Measurements from ENCODE around the gene ADGRF5.

Gene ADGRF5

GRCh38 chr6:46906776-46907175, 15.0 kb downstream of the ADGRF5 start:
- Histone ChIP-seq H3K4me2 (ENCODE audit: low read depth, low read length) (no peak overlapping the region), H3K9me3 (replicated peaks; ENCODE audit: insufficient read depth, low read length) (no peaks in the 10 kb centered on the region), H2AFZ (ENCODE audit: low read length) (no peak overlapping the region), H3K9me2 (replicated peaks; ENCODE audit: insufficient read depth, low read length) (no peaks in the 10 kb centered on the region), H3K27me3 (replicated peaks; ENCODE audit: insufficient read depth, low read length) (no peaks in the 10 kb centered on the region), H3K79me2 (ENCODE audit: low read length) (no peaks in the 10 kb centered on the region), H3F3A (ENCODE audit: insufficient read depth, low read length) (no peaks in the 10 kb centered on the region), H3K9ac (ENCODE audit: low read length) (no peak overlapping the region), H3K27ac (ENCODE audit: low read length) (no peak overlapping the region), H3K4me3 (ENCODE audit: low read length) (no peak overlapping the region), H3K4me1 (ENCODE audit: low read length) (no peaks in the 10 kb centered on the region), H3K36me3 (replicated peaks; ENCODE audit: insufficient read depth, low read length) (no peaks in the 10 kb centered on the region), H4K20me1 (ENCODE audit: insufficient read depth, low read length) (no peaks in the 10 kb centered on the region)
- TF ChIP-seq CTCF (IDR thresholded peaks at IDR 0.05; ENCODE audit: low read length) = no peak
- no peak for TF ChIP-seq EZH2 (optimal IDR thresholded peaks at IDR 0.05; ENCODE audit: low read depth, low read length)
- no peak for TF ChIP-seq EZH2phosphoT487 (IDR thresholded peaks at IDR 0.05; ENCODE audit: low read length)
- no peak for DNase-seq

GRCh38 chr6:46904117-46904516, 17.6 kb downstream of the ADGRF5 start:
- Histone ChIP-seq H3K4me3 (ENCODE audit: low read length) (no peak overlapping the region), H3F3A (ENCODE audit: insufficient read depth, low read length) (no peaks in the 10 kb centered on the region), H3K9me3 (replicated peaks; ENCODE audit: insufficient read depth, low read length) (no peaks in the 10 kb centered on the region), H2AFZ (ENCODE audit: low read length) (no peak overlapping the region), H3K36me3 (replicated peaks; ENCODE audit: insufficient read depth, low read length) (no peaks in the 10 kb centered on the region), H3K27ac (ENCODE audit: low read length) (no peak overlapping the region), H3K79me2 (ENCODE audit: low read length) (no peaks in the 10 kb centered on the region), H3K4me2 (ENCODE audit: low read depth, low read length) (no peak overlapping the region), H3K9ac (ENCODE audit: low read length) (no peak overlapping the region), H3K9me2 (replicated peaks; ENCODE audit: insufficient read depth, low read length) (no peaks in the 10 kb centered on the region), H4K20me1 (ENCODE audit: insufficient read depth, low read length) (no peaks in the 10 kb centered on the region), H3K4me1 (ENCODE audit: low read length) (no peaks in the 10 kb centered on the region), H3K27me3 (replicated peaks; ENCODE audit: insufficient read depth, low read length) (no peaks in the 10 kb centered on the region)
- TF ChIP-seq EZH2phosphoT487 (IDR thresholded peaks at IDR 0.05; ENCODE audit: low read length) (no peak), CTCF (IDR thresholded peaks at IDR 0.05; ENCODE audit: low read length) (no peak), EZH2 (optimal IDR thresholded peaks at IDR 0.05; ENCODE audit: low read depth, low read length) (no peak)
- DNase-seq = no peak

GRCh38 chr6:46903175-46903574, 18.6 kb downstream of the ADGRF5 start:
- no peak for TF ChIP-seq EZH2phosphoT487 (IDR thresholded peaks at IDR 0.05; ENCODE audit: low read length)
- no peak for TF ChIP-seq CTCF (IDR thresholded peaks at IDR 0.05; ENCODE audit: low read length)
- TF ChIP-seq EZH2 (optimal IDR thresholded peaks at IDR 0.05; ENCODE audit: low read depth, low read length) = no peak
- H3K4me2 ChIP-seq (ENCODE audit: low read depth, low read length) = no peak overlapping the region
- H3K27ac ChIP-seq (ENCODE audit: low read length) = no peak overlapping the region

More at GRCh38 chr6:46903175-46903574, 18.6 kb downstream of the ADGRF5 start:
- H3K4me3 ChIP-seq (ENCODE audit: low read length) = no peak overlapping the region
- H3K9me3 ChIP-seq (replicated peaks; ENCODE audit: insufficient read depth, low read length) = no peaks in the 10 kb centered on the region
- H2AFZ ChIP-seq (ENCODE audit: low read length) = no peak overlapping the region
- no peaks in the 10 kb centered on the region for H3K36me3 ChIP-seq (replicated peaks; ENCODE audit: insufficient read depth, low read length)
- H3K9me2 ChIP-seq (replicated peaks; ENCODE audit: insufficient read depth, low read length) = no peaks in the 10 kb centered on the region
- no peak for DNase-seq
- no peaks in the 10 kb centered on the region for H4K20me1 ChIP-seq (ENCODE audit: insufficient read depth, low read length)
- no peaks in the 10 kb centered on the region for H3F3A ChIP-seq (ENCODE audit: insufficient read depth, low read length)
- H3K4me1 ChIP-seq (ENCODE audit: low read length) = no peaks in the 10 kb centered on the region
- no peaks in the 10 kb centered on the region for H3K27me3 ChIP-seq (replicated peaks; ENCODE audit: insufficient read depth, low read length)
- no peaks in the 10 kb centered on the region for H3K79me2 ChIP-seq (ENCODE audit: low read length)
- H3K9ac ChIP-seq (ENCODE audit: low read length) = no peak overlapping the region

Measured in MM.1S (cell line).